HEK293 (cell line): Measurements from ENCODE around the gene RFPL2.
"Not testable (repeated sequence)": the region's sequence is repeated elsewhere in the genome, so short reads cannot be mapped to it uniquely, and the experiment has no call there.

Experiments used
- CTCF ChIA-PET: fragments of 350-600 bp; formaldehyde crosslinking; extraction: SDS; loops from one replicate; lab custom pipeline; 2021; ENCODE audit warnings: antibody characterized with exemption; lab: Yijun Ruan, JAX
- POLR2A ChIA-PET: fragments of 300-600 bp; formaldehyde crosslinking; extraction: SDS; loops from one replicate; lab custom pipeline; 2020; ENCODE audit warnings: antibody characterized with exemption, inconsistent platforms; lab: Yijun Ruan, JAX
- H3K27ac ChIP-seq: fragments of 200-500 bp; sonication (Bioruptor generic); 2 replicates; pipeline ENCODE4 v1.5.1; 2014; ENCODE audit warnings: low read depth, low read length, control low read depth, inconsistent platforms; ENCODE audit errors: extremely low read depth
- H3K36me3 ChIP-seq, 2 experiments: fragments of 200-500 bp in 1 of 2; sonication (Bioruptor generic) in 1 of 2; 1 replicate in 1 of 2; 2 replicates in 1 of 2; pipeline ENCODE4 v1.5.1; 2014 to 2017; ENCODE audit warnings: inconsistent platforms in 2 of 2, low read length in 2 of 2; ENCODE audit not compliant: control insufficient read depth in 2 of 2, insufficient read depth in 1 of 2
- H3K4me1 ChIP-seq: fragments of 200-500 bp; sonication (Bioruptor generic); 2 replicates; pipeline ENCODE4 v1.5.1; 2014; ENCODE audit warnings: mild to moderate bottlenecking, low read length, inconsistent platforms; ENCODE audit not compliant: control insufficient read depth, insufficient read depth
- H3K4me3 ChIP-seq: 2 replicates; pipeline ENCODE4 v1.5.1; 2011; ENCODE audit warnings: low read depth, mild to moderate bottlenecking, control low read depth, low read length, moderate library complexity
- H3K9me3 ChIP-seq: fragments of 200-500 bp; sonication (Bioruptor generic); 2 replicates; pipeline ENCODE4 v1.5.1; 2014; ENCODE audit warnings: low read depth, low read length, inconsistent platforms; ENCODE audit not compliant: control insufficient read depth, insufficient read depth
- BCL11B ChIP-seq: fragments of 450-650 bp; formaldehyde crosslinking; IDR thresholded peaks from 2 replicates; pipeline ENCODE4 v1.5.1; 2016; ENCODE audit warnings: low read depth, missing biosample characterization, missing genetic modification characterization
- SALL2 ChIP-seq: fragments of 450-650 bp; formaldehyde crosslinking; IDR thresholded peaks from 2 replicates; pipeline ENCODE4 v1.5.0; 2017; ENCODE audit warnings: missing biosample characterization, mild to moderate bottlenecking, missing genetic modification characterization, borderline replicate concordance
- SCRT1 ChIP-seq: fragments of 450-650 bp; formaldehyde crosslinking; IDR thresholded peaks from 2 replicates; pipeline ENCODE4 v1.5.1; 2016; ENCODE audit warnings: missing biosample characterization, missing genetic modification characterization, borderline replicate concordance
- TRIM28 ChIP-seq: IDR thresholded peaks from 2 replicates; pipeline ENCODE4 v1.6.1; 2011; ENCODE audit warnings: low read length, control low read depth, borderline replicate concordance
- ZBTB1 ChIP-seq: fragments of 450-650 bp; formaldehyde crosslinking; IDR thresholded peaks from 2 replicates; pipeline ENCODE4 v1.5.1; 2016; ENCODE audit warnings: missing biosample characterization, missing genetic modification characterization
- ZBTB44 ChIP-seq: fragments of 450-650 bp; IDR thresholded peaks from 2 replicates; pipeline ENCODE4 v1.5.1; 2018; ENCODE audit warnings: missing biosample characterization, mild to moderate bottlenecking, missing genetic modification characterization
- ZNF16 ChIP-seq: fragments of 450-650 bp; formaldehyde crosslinking; IDR thresholded peaks from 2 replicates; pipeline ENCODE4 v1.5.1; 2016; ENCODE audit warnings: low read depth, missing biosample characterization, missing genetic modification characterization
- ZNF23 ChIP-seq: fragments of 450-650 bp; formaldehyde crosslinking; IDR thresholded peaks from 2 replicates; pipeline ENCODE4 v1.5.1; 2016; ENCODE audit warnings: missing biosample characterization, missing genetic modification characterization, borderline replicate concordance
- ZNF274 ChIP-seq, 2 experiments: fragments of 200-500 bp in 1 of 2; fragments of 450-650 bp in 1 of 2; sonication (Bioruptor generic) in 1 of 2; formaldehyde crosslinking in 1 of 2; IDR thresholded peaks; 2 replicates each; pipeline versions ENCODE4 v1.5.1 to v1.6.1; 2014 to 2016; ENCODE audit warnings: borderline replicate concordance in 1 of 2, inconsistent platforms in 1 of 2, low read length in 1 of 2, missing biosample characterization in 1 of 2, missing genetic modification characterization in 1 of 2
- ZNF416 ChIP-seq: fragments of 450-650 bp; formaldehyde crosslinking; IDR thresholded peaks from 2 replicates; pipeline ENCODE4 v1.5.1; 2016; ENCODE audit warnings: missing biosample characterization, missing genetic modification characterization
- ZNF426 ChIP-seq: fragments of 450-650 bp; formaldehyde crosslinking; IDR thresholded peaks from 2 replicates; pipeline ENCODE4 v1.5.1; 2017; ENCODE audit warnings: missing biosample characterization, missing genetic modification characterization, mild to moderate bottlenecking, inconsistent platforms, moderate library complexity
- ZNF449 ChIP-seq: fragments of 450-650 bp; formaldehyde crosslinking; IDR thresholded peaks from 2 replicates; pipeline ENCODE4 v1.5.1; 2017; ENCODE audit warnings: missing biosample characterization, mild to moderate bottlenecking, missing genetic modification characterization, moderate library complexity
- ZNF621 ChIP-seq: fragments of 450-650 bp; formaldehyde crosslinking; IDR thresholded peaks from 2 replicates; pipeline ENCODE4 v1.5.1; 2017; ENCODE audit warnings: missing biosample characterization, missing genetic modification characterization
- ZNF664 ChIP-seq: fragments of 450-650 bp; formaldehyde crosslinking; IDR thresholded peaks from 2 replicates; pipeline ENCODE4 v1.5.1; 2016; ENCODE audit warnings: missing biosample characterization, missing genetic modification characterization
- ZSCAN18 ChIP-seq: fragments of 450-650 bp; formaldehyde crosslinking; IDR thresholded peaks from 2 replicates; pipeline ENCODE4 v1.5.1; 2016; ENCODE audit warnings: missing biosample characterization, missing genetic modification characterization

The RFPL2 gene

GRCh38 chr22:32158712-32159533, 46.0 kb downstream of the RFPL2 start, which contains the start of gene C22orf42:
C22orf42 (minus strand) TSS chr22:32159303; CDS start chr22:32159215, 88 bp downstream.
- ChIA-PET POLR2A (no interaction called here), CTCF (interaction anchor here (0.6 to 0.8 kb wide), 3 partner anchors 19 to 653 kb away, joined by 3 to 5 read pairs (median 3); no protein-coding TSS in a partner anchor)
- Histone ChIP-seq H3K27ac (no peak within 1 kb of the TSS), H3K4me1 (peaks cover 12% of the 10 kb centered on the region), H3K4me3 (no peak within 1 kb of the TSS), H3K9me3 (no peaks in the 10 kb centered on the region), H3K36me3 (no peaks in the 10 kb centered on the region)
- TF ChIP-seq ZNF274 (IDR thresholded peaks at IDR 0.05; ENCODE audit: low read length) = no peak
- TF ChIP-seq ZNF274 (tag by site-specific recombination; IDR thresholded peaks at IDR 0.05; ENCODE audit: borderline replicate concordance) = no peak
- TF ChIP-seq ZNF664 = no peak
- no peak for TF ChIP-seq ZBTB44
- TF ChIP-seq ZNF621 = no peak
- no peak for TF ChIP-seq ZNF426 (tag by site-specific recombination)
- TF ChIP-seq ZNF23 (tag by site-specific recombination) = no peak
- no peak for TF ChIP-seq ZSCAN18 (tag by site-specific recombination)
- TF ChIP-seq ZNF449 = no peak
- TF ChIP-seq ZBTB1 (tag by site-specific recombination) = no peak
- no peak for TF ChIP-seq SALL2 (tag by site-specific recombination)
- TF ChIP-seq ZNF416 = no peak
- no peak for TF ChIP-seq ZNF16 (tag by site-specific recombination)
- no peak for TF ChIP-seq SCRT1 (tag by site-specific recombination)
- no peak for TF ChIP-seq BCL11B (tag by site-specific recombination)
- no peak for TF ChIP-seq TRIM28

GRCh38 chr22:32157632-32158031, 47.2 kb downstream of the RFPL2 start:
- not testable (repeated sequence) for H3K9me3 ChIP-seq, H3K27ac ChIP-seq

GRCh38 chr22:32154727-32155126, 50.1 kb downstream of the RFPL2 start:
- H3K36me3 ChIP-seq, H3K9me3 ChIP-seq, H3K27ac ChIP-seq, POLR2A ChIA-PET, H3K4me1 ChIP-seq, H3K4me3 ChIP-seq: not testable (repeated sequence)
- CTCF ChIA-PET = interaction anchor here (1.1 kb wide), 1 partner anchor 111 kb away, joined by 4 read pairs; no protein-coding TSS in a partner anchor

More at GRCh38 chr22:32157632-32158031, 47.2 kb downstream of the RFPL2 start:
- CTCF ChIA-PET, H3K4me1 ChIP-seq, H3K4me3 ChIP-seq, POLR2A ChIA-PET, H3K36me3 ChIP-seq: not testable (repeated sequence)

GRCh38 chr22:32151641-32152040, 53.2 kb downstream of the RFPL2 start:
- H3K9me3 ChIP-seq, H3K4me3 ChIP-seq, H3K36me3 ChIP-seq, H3K4me1 ChIP-seq, POLR2A ChIA-PET, H3K27ac ChIP-seq: not testable (repeated sequence)
- CTCF ChIA-PET = interaction anchor here (0.6 kb wide), 1 partner anchor 47 kb away, joined by 3 read pairs; no protein-coding TSS in a partner anchor

- H3K9me3 ChIP-seq, POLR2A ChIA-PET: not testable (repeated sequence)
- CTCF ChIA-PET = interaction anchor here (0.6 kb wide), 1 partner anchor 50 kb away, joined by 3 read pairs; no protein-coding TSS in a partner anchor
These were observed 54.2 kb downstream of the RFPL2 start for GRCh38 chr22:32150647-32151046.

GRCh38 chr22:32148372-32148771, 56.5 kb downstream of the RFPL2 start:
- H3K36me3 ChIP-seq, H3K4me3 ChIP-seq, H3K9me3 ChIP-seq, CTCF ChIA-PET, H3K27ac ChIP-seq, H3K4me1 ChIP-seq: not testable (repeated sequence)
- POLR2A ChIA-PET = interaction anchor here (0.6 kb wide), 1 partner anchor 34 kb away, joined by 6 read pairs; no protein-coding TSS in a partner anchor

More at GRCh38 chr22:32150647-32151046, 54.2 kb downstream of the RFPL2 start:
- not testable (repeated sequence) for H3K4me1 ChIP-seq, H3K4me3 ChIP-seq, H3K27ac ChIP-seq, H3K36me3 ChIP-seq
